DMS153 treated with DMSO at 0.1 percent for 48 hours (cell line): ENCODE measurements around the gene TP53TG5.

Experiments
- DNase-seq: peaks from one replicate; lab custom pipeline; 2025; ENCODE audit not compliant: unreplicated experiment; lab: John Stamatoyannopoulos, UW

Gene TP53TG5

DNA sequence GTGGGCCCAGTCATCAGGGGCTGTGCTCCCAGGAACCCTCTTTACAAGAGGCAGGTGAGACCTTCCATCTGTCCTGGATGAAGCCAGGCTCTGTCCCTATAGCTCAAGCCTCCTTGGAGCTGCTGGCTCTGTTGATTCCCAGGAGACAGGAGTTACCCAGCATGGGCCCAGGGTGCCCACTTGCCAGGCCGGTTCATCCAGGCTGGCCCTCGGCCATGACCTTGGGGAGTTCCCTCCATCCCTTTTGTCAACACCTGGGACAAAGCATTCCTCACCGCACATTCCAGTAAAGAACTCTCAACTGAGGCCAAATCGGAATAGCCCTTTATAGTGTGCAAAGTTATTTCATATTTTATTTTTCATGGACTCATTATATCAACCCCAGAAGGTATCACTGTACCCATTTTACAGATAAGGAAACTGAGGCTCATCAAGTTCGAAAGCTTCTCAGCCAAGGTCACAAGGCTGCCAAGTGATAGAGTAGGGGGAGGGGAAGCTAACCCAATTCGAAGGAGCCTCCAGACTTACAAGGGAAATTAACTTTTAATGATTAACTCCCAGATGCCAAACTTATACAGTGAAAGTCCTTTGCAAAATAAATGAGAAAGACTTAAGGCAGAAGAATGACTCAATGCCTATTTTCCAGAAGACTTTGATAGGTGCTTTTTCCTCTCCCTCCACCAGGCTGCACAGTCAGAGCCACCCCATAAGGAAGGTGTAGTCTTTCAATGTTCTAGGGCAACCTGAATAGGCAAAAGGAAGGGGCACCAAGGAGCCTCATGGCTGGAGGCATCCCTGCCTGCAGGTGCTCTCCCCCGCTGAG is 48.4 kb downstream of the TP53TG5 start:
- DNase-seq = no peak

- DNase-seq = no peak
Measured at GRCh38 chr20:45328451-45328850, 49.7 kb downstream of the TP53TG5 start.

DNA sequence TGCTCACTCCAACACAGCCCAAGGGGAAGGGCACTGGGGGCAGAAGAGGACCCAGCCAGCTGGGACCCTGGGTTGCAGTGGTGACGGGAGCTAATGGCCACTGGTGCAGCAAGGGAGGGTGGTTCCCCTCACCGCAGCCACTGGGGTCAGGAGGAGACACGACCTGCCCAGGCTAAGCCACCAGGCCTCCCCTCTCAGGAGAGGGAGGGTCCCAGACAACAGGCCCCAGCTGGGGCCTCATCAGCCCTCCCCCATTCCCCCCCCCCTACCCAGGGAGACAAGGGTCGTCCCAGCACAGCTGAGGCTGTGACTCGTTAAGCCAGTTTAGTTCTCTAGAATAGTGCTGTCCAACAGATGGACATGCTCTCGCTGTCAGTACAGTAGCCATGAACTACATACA is 52.8 kb downstream of the TP53TG5 start:
- no peak for DNase-seq

GRCh38 chr20:45323731-45324130 is 54.4 kb downstream of the TP53TG5 start:
- DNase-seq = no peak

GRCh38 chr20:45322952-45323383 is 55.2 kb downstream of the TP53TG5 start:
- peak; percentile 52 for DNase-seq
